Liver (tissue), 9 donors: ENCODE measurements around the gene SLC25A28. TPM values are rescaled to one million over a fixed set of nuclear protein-coding genes. Genes with fewer than 3 reads are reported as not detected.

Experiments used
- DNase-seq: peaks from one replicate; pipeline ENCODE4 v3.0.0-alpha.2; 2017; ENCODE audit warnings: low spot score
- H3K27ac ChIP-seq, 2 donors: one replicate each; pipeline ENCODE4 v1.7.0; 2013; ENCODE audit warnings: inconsistent platforms in 2 of 2, low read length in 2 of 2, control low read depth in 1 of 2, low read depth in 1 of 2, mild to moderate bottlenecking in 1 of 2
- H3K27me3 ChIP-seq, 4 donors: one replicate each; pipeline versions ENCODE4 v1.6.1 to v1.7.0; 2013; ENCODE audit warnings: low read length in 3 of 4, inconsistent platforms in 1 of 4, mild to moderate bottlenecking in 1 of 4, moderate library complexity in 1 of 4; ENCODE audit not compliant: control insufficient read depth in 4 of 4, insufficient read depth in 4 of 4
- H3K36me3 ChIP-seq, 4 donors: one replicate each; pipeline versions ENCODE4 v1.6.1 to v1.7.0; 2013; ENCODE audit warnings: low read length in 3 of 4, mild to moderate bottlenecking in 3 of 4, low read depth in 1 of 4, moderate library complexity in 1 of 4; ENCODE audit not compliant: control insufficient read depth in 4 of 4, insufficient read depth in 3 of 4
- H3K4me1 ChIP-seq, 4 donors: one replicate each; pipeline versions ENCODE4 v1.6.1 to v1.7.0; 2013; ENCODE audit warnings: low read length in 3 of 4, mild to moderate bottlenecking in 3 of 4, moderate library complexity in 1 of 4; ENCODE audit not compliant: control insufficient read depth in 4 of 4, insufficient read depth in 4 of 4
- H3K4me3 ChIP-seq, 3 donors: one replicate each; pipeline versions ENCODE4 v1.6.1 to v1.7.0; 2013; ENCODE audit warnings: low read length in 3 of 3, control low read depth in 1 of 3, low read depth in 1 of 3, mild to moderate bottlenecking in 1 of 3
- H3K9ac ChIP-seq, 2 donors: one replicate each; pipeline ENCODE4 v1.7.0; 2013; ENCODE audit warnings: low read length in 2 of 2, mild to moderate bottlenecking in 2 of 2, moderate library complexity in 2 of 2, control low read depth in 1 of 2, low read depth in 1 of 2
- H3K9me3 ChIP-seq, 4 donors: one replicate each; pipeline versions ENCODE4 v1.6.1 to v1.7.0; 2013; ENCODE audit warnings: low read length in 3 of 4; ENCODE audit not compliant: control insufficient read depth in 4 of 4
- ATF3 ChIP-seq: IDR thresholded peaks from 2 replicates; pipeline ENCODE4 v1.6.1; 2016; ENCODE audit warnings: antibody characterized with exemption
- CTCF ChIP-seq: fragments of 150-350 bp; IDR thresholded peaks from 2 replicates; pipeline ENCODE4 v1.5.1; 2017; ENCODE audit warnings: improper control_type of control experiment, low read depth, low read length; ENCODE audit not compliant: missing input control
- EGR1 ChIP-seq, 2 donors: IDR thresholded peaks; 2 replicates each; pipeline ENCODE4 v1.6.1; 2016 to 2018; ENCODE audit warnings: antibody characterized with exemption in 2 of 2, low read depth in 2 of 2
- FOXA1 ChIP-seq: IDR thresholded peaks from 2 replicates; pipeline ENCODE4 v1.6.1; 2016; ENCODE audit warnings: antibody characterized with exemption
- FOXA2 ChIP-seq: IDR thresholded peaks from 2 replicates; pipeline ENCODE4 v1.6.1; 2016; ENCODE audit warnings: antibody characterized with exemption
- GABPA ChIP-seq, 2 donors: IDR thresholded peaks in 1 of 2; conservative IDR thresholded peaks in 1 of 2; 2 replicates each; pipeline ENCODE4 v1.6.1; 2016; ENCODE audit warnings: antibody characterized with exemption in 2 of 2, mild to moderate bottlenecking in 1 of 2, moderate library complexity in 1 of 2
- HNF4A ChIP-seq, 2 donors: conservative IDR thresholded peaks; 2 replicates each; pipeline ENCODE4 v1.6.1; 2016; ENCODE audit warnings: antibody characterized with exemption in 2 of 2, mild to moderate bottlenecking in 2 of 2
- HNF4G ChIP-seq: IDR thresholded peaks from 2 replicates; pipeline ENCODE4 v1.6.1; 2016; ENCODE audit warnings: antibody characterized with exemption
- JUND ChIP-seq, 2 donors: IDR thresholded peaks; 2 replicates each; pipeline ENCODE4 v1.6.1; 2016; ENCODE audit warnings: antibody characterized with exemption in 2 of 2
- NR2F2 ChIP-seq: IDR thresholded peaks from 2 replicates; pipeline ENCODE4 v1.6.1; 2016; ENCODE audit warnings: antibody characterized with exemption
- REST ChIP-seq: IDR thresholded peaks from 2 replicates; pipeline ENCODE4 v1.6.1; 2016; ENCODE audit warnings: antibody characterized with exemption, mild to moderate bottlenecking
- RXRA ChIP-seq, 2 donors: IDR thresholded peaks; 2 replicates each; pipeline ENCODE4 v1.6.1; 2017 to 2018; ENCODE audit warnings: antibody characterized with exemption in 2 of 2, mild to moderate bottlenecking in 1 of 2
- SP1 ChIP-seq: IDR thresholded peaks from 2 replicates; pipeline ENCODE4 v1.6.1; 2018; ENCODE audit warnings: antibody characterized with exemption, mild to moderate bottlenecking
- TAF1 ChIP-seq: conservative IDR thresholded peaks from 2 replicates; pipeline ENCODE4 v1.6.1; 2016; ENCODE audit warnings: antibody characterized with exemption, mild to moderate bottlenecking
- YY1 ChIP-seq: IDR thresholded peaks from 2 replicates; pipeline ENCODE4 v1.6.1; 2016; ENCODE audit warnings: antibody characterized with exemption, mild to moderate bottlenecking
- WGBS: extraction: QIAGEN DNeasy Blood & Tissue Kit; methylation state at CpG from one replicate; pipeline ENCODE4 v1.1.7; 2013; 5-methylcytosine and 5-hydroxymethylcytosine counted together
- polyA plus RNA-seq, 2 donors: library from polyadenylated mRNA; stranded (reverse) in 1 of 2; unstranded in 1 of 2; fragments of 200-250 nt in 1 of 2; fragments of >200 nt in 1 of 2; fragmentation: Nextera tagmentation in 1 of 2; extraction: Ambion mirVana in 1 of 2; gene quantifications; one replicate each; pipeline versions ENCODE4 v1.2.1 to v1.2.3, GENCODE V29; 2013 to 2015
- total RNA-seq, 2 donors: library from RNA; depleted of rRNA; stranded (reverse); fragments of >200 nt; gene quantifications; one replicate each; pipeline ENCODE4 v1.2.3, GENCODE V29; 2014
- TF ChIP-seq, protein P1 (sequence below): IDR thresholded peaks from 2 replicates; pipeline ENCODE4 v1.6.1; 2016; ENCODE audit warnings: antibody characterized with exemption
- donor health status: healthy.
- donor health status: healthy.
- donor health status: healthy.
- donor health status: healthy.
- donor health status: healthy.

Gene SLC25A28
- total and polyA plus RNA-seq, 4 donors = 11.8 to 28.6 (median 16.8) TPM

- peaks cover 0 to 2% (median 0%) of the 10 kb centered on the region in 4 donors for H3K27me3 ChIP-seq
- H3K9me3 ChIP-seq = no peaks in the 10 kb centered on the region
- H3K36me3 ChIP-seq = no peaks in the 10 kb centered on the region
- no peaks in the 10 kb centered on the region for H3K4me1 ChIP-seq
- no peak overlapping the region for H3K4me3 ChIP-seq
- TF ChIP-seq TAF1 = no peak
- no peak for TF ChIP-seq FOXA2
- no peak for TF ChIP-seq NR2F2
- TF ChIP-seq ATF3 = no peak
- TF ChIP-seq GABPA (IDR thresholded peaks at IDR 0.05 in 1 of 2, conservative IDR thresholded peaks at IDR 0.05 in 1 of 2) = no peak
- no peak for TF ChIP-seq FOXA1
- TF ChIP-seq, protein P1, sequence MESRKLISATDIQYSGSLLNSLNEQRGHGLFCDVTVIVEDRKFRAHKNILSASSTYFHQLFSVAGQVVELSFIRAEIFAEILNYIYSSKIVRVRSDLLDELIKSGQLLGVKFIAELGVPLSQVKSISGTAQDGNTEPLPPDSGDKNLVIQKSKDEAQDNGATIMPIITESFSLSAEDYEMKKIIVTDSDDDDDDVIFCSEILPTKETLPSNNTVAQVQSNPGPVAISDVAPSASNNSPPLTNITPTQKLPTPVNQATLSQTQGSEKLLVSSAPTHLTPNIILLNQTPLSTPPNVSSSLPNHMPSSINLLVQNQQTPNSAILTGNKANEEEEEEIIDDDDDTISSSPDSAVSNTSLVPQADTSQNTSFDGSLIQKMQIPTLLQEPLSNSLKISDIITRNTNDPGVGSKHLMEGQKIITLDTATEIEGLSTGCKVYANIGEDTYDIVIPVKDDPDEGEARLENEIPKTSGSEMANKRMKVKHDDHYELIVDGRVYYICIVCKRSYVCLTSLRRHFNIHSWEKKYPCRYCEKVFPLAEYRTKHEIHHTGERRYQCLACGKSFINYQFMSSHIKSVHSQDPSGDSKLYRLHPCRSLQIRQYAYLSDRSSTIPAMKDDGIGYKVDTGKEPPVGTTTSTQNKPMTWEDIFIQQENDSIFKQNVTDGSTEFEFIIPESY = no peak
- no peak for TF ChIP-seq YY1
- TF ChIP-seq CTCF = no peak
- no peak for TF ChIP-seq EGR1 (IDR thresholded peaks at IDR 0.05; ENCODE audit: low read depth in 2 of 2)
- no peak for TF ChIP-seq HNF4G
- TF ChIP-seq JUND (IDR thresholded peaks at IDR 0.05) = no peak
- TF ChIP-seq SP1 = no peak
- no peak for TF ChIP-seq RXRA (IDR thresholded peaks at IDR 0.05)
- TF ChIP-seq REST = no peak
- no peak for TF ChIP-seq HNF4A (conservative IDR thresholded peaks at IDR 0.05)
- H3K27ac ChIP-seq = no peak overlapping the region
- no peak for DNase-seq
- no peak overlapping the region for H3K9ac ChIP-seq
- 75% methylated on average over 8 of the region's 8 CpGs for WGBS
Measured at GRCh38 chr10:99598781-99599509, 21.3 kb downstream of the SLC25A28 start.
